Stimulated activated CD4-positive, alpha-beta T cell treated with anti-CD3 and anti-CD28 coated beads, Interleukin-2, amount 100 ng/mL, for 4 hours (primary cell): Measurements from ENCODE around the gene ATP9B.
"Not testable (repeated sequence)": the region's sequence is repeated elsewhere in the genome, so short reads cannot be mapped to it uniquely, and the experiment has no call there.

ENCODE experiments used
- DNase-seq: peaks from one replicate; pipeline ENCODE4 v3.0.0-alpha.2; 2020; ENCODE audit warnings: low read depth

Gene ATP9B

GRCh38 chr18:79071037-79071436 lies 1.8 kb downstream of the ATP9B start:
- DNase-seq = no peak

DNA sequence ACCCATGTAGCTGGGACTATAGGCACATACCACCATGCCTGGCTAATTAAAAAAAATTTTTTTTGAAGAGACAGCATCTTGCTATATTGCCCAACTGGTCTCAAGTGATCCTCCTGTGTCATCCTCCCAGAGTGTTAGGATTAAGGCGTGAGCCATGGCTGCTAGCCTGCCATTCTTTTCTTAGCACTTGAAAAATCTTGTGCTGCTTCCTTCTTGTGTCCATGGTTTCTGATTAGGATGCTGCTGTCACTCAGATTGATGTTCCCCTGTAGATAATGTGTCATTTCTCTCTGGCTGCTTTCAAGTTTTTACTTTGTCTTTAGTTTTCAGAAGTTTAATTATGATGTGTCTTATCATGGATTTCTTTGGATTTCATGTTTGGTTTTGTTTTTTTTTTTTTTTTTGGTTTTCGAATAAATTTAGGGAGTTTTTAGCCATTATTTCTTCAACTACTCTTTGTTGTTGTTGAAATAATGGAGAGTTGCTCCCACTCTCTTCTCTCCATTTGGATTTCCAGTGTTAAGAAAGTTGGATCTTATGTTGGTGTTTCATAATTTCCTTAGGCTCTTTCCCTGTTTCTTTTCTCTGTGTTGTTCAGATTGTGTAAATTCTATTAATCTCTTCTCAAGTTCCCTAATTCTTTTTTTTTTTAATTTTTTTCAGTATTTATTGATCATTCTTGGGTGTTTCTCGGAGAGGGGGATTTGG lies 2.5 kb downstream of the ATP9B start:
- no peak for DNase-seq

DNA sequence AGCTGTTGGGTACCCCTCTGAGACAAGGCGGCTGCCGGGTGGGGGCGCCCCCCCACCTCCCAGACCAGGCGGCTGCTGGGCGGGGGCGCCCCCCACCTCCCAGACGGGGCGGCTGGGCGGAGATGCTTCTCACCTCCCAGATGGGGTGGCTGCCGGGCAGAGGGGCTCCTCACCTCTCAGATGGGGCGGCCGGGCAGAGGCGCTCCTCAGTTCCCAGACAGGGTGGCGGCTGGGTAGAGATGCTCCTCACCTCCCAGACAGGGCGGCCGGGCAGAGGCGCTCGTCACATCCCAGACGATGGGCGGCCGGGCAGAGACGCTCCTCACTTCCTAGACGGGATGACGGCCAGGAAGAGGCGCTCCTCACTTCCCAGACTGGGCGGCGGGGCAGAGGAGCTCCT lies 3.5 kb downstream of the ATP9B start:
- not testable (repeated sequence) for DNase-seq

GRCh38 chr18:79077181-79077580 lies 8.0 kb downstream of the ATP9B start:
- no peak for DNase-seq

GRCh38 chr18:79078791-79079190 lies 9.6 kb downstream of the ATP9B start:
- not testable (repeated sequence) for DNase-seq

DNA sequence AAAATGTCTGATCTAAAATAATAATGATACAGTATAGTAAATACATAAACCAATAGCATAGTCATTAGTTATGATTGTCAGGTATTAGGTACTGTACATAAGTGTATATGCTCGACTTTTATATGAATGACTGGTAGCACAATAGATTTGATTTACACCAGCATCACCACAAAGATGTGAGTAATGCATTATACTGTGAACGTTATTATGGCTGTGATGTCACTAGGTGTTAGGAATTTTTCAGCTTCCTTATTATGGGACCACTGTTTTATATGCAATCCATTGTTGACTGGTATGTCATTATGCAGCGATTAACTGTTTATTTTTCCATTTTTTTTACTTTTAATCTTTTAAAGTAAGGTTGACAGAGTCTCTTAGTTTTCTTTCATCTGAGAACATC lies 23.7 kb downstream of the ATP9B start:
- DNase-seq = no peak

GRCh38 chr18:79093986-79094385 lies 24.8 kb downstream of the ATP9B start:
- DNase-seq = no peak

- no peak for DNase-seq
Observed at GRCh38 chr18:79095216-79095615, 26.0 kb downstream of the ATP9B start.

- no peak for DNase-seq
Observed at GRCh38 chr18:79100944-79101343, 31.8 kb downstream of the ATP9B start.

- DNase-seq = no peak
Observed at GRCh38 chr18:79102886-79103285, 33.7 kb downstream of the ATP9B start.

DNA sequence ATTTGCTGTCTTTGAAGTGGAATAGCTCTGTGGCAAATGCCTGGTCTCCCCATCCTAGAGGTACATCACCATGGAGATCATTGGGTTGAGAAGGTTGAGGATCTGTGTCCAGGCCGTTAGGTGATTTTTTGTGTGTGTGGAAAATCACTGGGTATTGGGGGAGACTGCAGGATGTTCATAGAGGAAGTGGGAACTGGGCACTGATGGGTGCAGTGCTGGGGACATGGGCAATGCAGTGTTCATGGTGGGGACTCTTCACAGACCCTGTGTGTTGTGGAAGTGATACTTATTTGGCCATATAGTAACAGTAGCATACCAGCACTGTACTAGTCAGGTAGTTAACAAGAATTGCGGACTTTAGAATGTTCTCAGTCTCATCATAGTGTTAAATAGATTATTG lies 34.9 kb downstream of the ATP9B start:
- no peak for DNase-seq

DNA sequence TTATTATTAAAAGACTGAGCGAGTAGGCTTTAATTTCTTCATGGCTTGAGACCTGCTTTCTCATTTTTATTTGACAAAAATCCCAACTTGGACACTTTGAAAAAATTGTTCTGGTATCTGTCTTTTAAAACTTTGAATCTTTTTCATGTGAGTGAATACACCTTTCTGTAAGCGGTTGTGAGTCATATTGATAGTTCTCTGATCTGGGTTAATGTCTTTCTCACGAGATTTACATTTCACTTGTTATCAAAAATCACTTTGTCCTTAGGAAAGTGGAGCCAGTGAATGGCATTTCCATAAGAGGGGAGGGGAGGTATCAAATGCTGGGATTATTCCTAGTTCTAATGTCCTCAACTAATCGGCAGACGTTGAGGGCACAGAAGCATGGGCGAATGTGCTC lies 36.3 kb downstream of the ATP9B start:
- no peak for DNase-seq

DNA sequence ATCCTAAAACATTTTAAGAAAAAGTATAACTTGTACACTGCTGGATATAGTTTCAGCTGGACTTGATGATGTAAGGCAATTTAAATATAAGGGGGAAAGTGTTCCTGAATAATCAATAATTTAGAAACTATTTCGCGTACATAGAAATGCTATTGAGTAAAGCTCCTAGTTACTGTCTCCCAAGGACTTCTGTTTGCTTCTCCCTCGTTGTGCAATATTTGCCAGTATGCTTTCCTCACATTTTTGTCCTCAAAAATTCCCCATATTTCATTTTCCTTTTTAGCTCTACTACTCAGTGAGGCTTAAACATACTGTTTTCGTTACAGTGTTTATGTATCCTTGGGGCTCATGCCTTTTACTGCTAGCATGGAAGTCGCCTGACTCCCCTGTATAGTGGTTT lies 36.9 kb downstream of the ATP9B start:
- no peak for DNase-seq

DNA sequence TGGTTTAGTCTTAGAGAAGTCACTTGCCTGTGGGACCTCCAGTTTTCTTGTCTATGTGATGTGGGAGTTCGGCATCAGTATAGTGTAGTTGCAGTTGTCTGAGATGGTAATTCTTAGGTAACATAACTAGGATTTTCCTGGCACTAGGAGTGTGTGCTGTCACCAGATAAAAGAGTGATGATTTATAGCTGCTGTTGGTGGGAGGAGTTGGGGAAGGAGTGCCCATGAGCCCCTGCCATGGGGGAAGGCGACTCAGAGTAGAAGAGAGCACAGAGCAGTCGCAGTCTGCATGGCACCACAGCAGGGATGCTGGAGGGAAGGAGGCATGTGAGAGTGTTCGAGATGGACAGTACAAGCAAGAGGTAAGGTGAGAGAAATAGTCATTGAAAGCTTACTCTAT lies 38.7 kb downstream of the ATP9B start:
- DNase-seq = no peak

GRCh38 chr18:79108549-79109215 lies 39.5 kb downstream of the ATP9B start:
- DNase-seq = no peak

DNA sequence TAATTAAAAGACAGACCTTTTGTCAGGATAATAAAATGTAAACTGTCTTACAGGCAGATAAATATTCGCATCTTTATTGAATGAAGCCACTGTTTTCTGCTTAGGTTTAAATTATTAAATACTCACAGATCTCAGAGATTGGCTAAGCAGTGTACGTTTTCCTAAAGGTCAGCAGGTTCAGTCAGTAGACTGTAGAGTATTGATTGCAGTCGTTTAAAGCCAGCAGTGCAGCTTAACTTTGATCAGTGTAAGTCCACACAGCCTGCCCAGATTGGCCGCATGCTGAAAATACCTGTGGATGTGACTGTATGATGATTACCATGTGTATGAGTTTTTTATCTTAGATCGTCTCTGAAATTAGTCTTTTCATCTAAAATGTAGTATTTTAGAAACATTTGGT lies 42.3 kb downstream of the ATP9B start:
- DNase-seq = no peak

DNA sequence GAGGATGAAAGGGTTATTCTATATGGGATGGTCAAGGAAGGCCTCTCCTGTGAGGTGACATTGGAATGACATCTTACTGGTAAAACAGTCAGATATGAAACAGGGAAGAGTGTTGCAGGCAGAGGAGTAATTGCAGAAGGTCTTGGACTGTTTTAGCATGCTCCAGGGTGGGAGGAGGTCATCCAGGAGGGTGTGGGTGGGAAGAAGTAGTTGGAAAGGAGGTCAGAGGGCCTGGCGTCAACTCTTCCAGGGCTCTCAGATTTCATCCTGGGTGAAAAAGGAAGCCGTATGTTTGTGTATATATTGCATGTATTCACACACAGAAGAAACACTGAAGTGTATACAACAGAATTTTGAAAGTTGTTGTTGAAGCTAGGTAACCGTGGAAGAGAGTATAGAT lies 48.2 kb downstream of the ATP9B start:
- no peak for DNase-seq

DNA sequence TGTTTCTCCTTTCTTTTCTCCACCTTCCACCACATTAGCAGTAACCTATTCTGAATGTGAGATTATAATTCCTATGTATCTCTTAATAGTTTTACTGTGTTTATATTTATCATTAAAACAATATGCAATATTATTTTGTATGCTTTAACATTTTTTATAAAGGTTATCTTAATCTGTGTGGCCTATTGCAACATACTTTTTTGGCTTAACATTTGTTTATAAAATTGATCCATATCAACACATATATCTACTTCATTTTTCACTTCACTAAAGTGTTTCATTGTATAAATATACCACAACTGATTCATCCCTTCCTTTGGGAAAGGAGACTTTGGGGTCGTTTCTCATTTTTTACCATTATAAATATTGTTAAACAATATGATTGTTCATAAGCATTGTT lies 48.6 kb downstream of the ATP9B start:
- no peak for DNase-seq

DNA sequence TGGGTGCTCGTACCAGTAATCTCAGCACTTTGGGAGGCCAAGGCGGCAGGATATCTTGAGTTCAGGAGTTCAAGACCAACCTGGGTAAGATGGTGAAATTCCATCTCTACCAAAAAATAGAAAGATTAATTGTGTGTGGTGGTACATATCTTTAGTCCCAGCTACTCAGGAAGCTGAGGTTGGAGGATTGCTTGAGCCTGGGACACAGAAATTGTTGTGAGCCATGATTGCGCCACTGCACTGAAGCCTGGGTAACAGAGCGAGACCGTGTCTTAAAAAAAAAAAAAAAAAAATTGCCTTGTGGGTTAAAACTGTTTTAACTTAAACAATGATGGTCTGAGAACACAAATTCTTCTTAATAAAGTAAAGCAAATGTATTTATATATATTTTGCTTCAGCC lies 49.6 kb downstream of the ATP9B start:
- DNase-seq = no peak

DNA sequence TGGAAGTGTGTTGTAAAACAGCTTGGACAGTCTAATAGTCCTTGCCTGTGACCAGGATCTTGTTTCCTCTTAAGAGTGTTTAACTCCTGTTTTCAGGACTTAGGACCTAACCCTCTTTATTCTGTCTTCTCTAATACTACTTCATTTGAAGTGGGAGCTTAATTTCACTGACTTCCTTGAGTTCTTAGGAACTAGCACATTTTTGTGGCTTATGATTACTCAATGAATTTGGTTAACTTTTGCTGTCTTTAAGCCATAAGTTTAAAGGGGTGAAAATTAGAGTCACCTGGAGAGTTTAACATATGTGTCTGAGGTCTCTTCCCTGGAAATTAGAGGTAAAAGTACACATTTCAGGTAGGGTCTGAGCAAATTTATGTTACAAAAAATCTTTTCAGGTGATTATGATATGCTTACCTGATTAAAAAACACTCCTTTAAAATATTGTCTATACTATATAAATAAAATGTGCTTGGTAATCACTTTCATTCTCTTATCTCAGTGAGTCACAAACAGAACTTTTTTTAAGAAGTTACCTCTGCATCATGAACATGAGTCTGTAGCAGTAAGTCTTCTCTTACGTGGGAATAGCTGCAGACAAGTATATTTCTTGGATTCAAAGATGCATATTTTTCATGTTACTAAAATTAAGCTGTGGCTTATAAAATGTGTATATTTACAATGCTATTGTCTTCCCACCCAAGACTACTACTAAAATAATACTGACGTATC lies 52.7 kb downstream of the ATP9B start:
- DNase-seq = no peak

- DNase-seq = no peak
Observed at GRCh38 chr18:79123948-79124347, 54.8 kb downstream of the ATP9B start.

GRCh38 chr18:79129120-79129519 lies 59.9 kb downstream of the ATP9B start:
- DNase-seq = no peak

- DNase-seq = no peak
Observed at GRCh38 chr18:79133724-79134123, 64.5 kb downstream of the ATP9B start.
